Cardiac muscle cell (in vitro differentiated cells and primary cell): ENCODE results near the gene PARVB. TPM values are rescaled to one million over a fixed set of nuclear protein-coding genes. Genes with fewer than 3 reads are reported as not detected.
A peak's percentile ranks its signal among the peaks of the same experiment; 100 is the strongest.

Source experiments
- DNase-seq, 2 donors: peaks; one replicate each; pipeline versions ENCODE4 v3.0.0 to v3.0.0-alpha.2; 2010 to 2017; ENCODE audit warnings: low read depth in 1 of 2, low spot score in 1 of 2
- H3K27ac ChIP-seq: fragments of 200-600 bp; sonication (generic); 2 replicates; pipeline ENCODE4 v1.5.1; 2016
- H3K27me3 ChIP-seq: fragments of 200-600 bp; sonication (generic); 2 replicates; pipeline ENCODE4 v1.6.0; 2016; ENCODE audit warnings: control low read depth
- H3K36me3 ChIP-seq: fragments of 200-600 bp; sonication (generic); 2 replicates; pipeline ENCODE4 v1.5.1; 2016; ENCODE audit warnings: control low read depth
- H3K4me1 ChIP-seq: fragments of 200-600 bp; sonication (generic); 2 replicates; pipeline ENCODE4 v1.8.1; 2017; ENCODE audit warnings: low read depth, mild to moderate bottlenecking, mixed run types
- H3K4me3 ChIP-seq: fragments of 200-600 bp; sonication (generic); 2 replicates; pipeline ENCODE4 v1.5.1; 2016; ENCODE audit warnings: mild to moderate bottlenecking
- H3K9me3 ChIP-seq: fragments of 200-600 bp; sonication (generic); 2 replicates; pipeline ENCODE4 v1.5.1; 2017; ENCODE audit warnings: low read depth, mild to moderate bottlenecking, control low read depth
- polyA plus RNA-seq: library from polyadenylated mRNA; unstranded; fragments of >200 nt; fragmentation: Nextera tagmentation; extraction: Ambion mirVana; gene quantifications from 2 replicates; pipeline ENCODE4 v1.2.1, GENCODE V29; 2016
- total RNA-seq: library from RNA; depleted of rRNA; stranded (reverse); fragments of >200 nt; gene quantifications from 2 replicates; pipeline ENCODE4 v1.2.3, GENCODE V29; 2016
- TF ChIP-seq, protein P1 (sequence below): IDR thresholded peaks from 2 replicates; pipeline ENCODE4 v1.5.1; 2012; ENCODE audit warnings: low read depth, mild to moderate bottlenecking, low read length

The PARVB gene
- total and polyA plus RNA-seq, 2 experiments from 2014 or later, result 30.6 to 46.0 TPM

DNA sequence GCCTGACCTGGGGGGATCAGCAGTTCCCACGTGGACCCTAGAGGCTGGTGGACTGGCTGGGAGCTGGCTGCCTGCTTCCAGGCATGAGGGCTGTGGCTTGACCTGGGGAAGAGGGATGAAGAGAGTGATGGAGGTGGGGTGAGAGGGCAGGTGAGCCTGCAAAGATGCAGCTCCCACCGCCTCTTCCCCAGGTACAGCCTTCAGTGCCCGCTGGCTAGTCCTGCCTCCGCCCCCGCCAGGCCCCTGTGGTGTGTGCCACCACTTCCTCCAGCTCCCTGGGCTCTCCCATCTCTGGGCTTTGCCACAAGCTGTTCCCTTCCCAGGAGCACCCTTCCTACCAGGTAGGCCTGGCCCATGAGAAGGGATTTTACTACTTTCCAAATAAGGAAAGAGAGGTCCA, 175.8 kb downstream of the PARVB start:
- Histone ChIP-seq H3K4me1 (peaks cover 5% of the 10 kb centered on the region), H3K27ac (no peak overlapping the region), H3K4me3 (no peak overlapping the region), H3K36me3 (no peaks in the 10 kb centered on the region), H3K27me3 (no peaks in the 10 kb centered on the region), H3K9me3 (no peaks in the 10 kb centered on the region)
- DNase-seq, result no peak
- TF ChIP-seq, protein P1, sequence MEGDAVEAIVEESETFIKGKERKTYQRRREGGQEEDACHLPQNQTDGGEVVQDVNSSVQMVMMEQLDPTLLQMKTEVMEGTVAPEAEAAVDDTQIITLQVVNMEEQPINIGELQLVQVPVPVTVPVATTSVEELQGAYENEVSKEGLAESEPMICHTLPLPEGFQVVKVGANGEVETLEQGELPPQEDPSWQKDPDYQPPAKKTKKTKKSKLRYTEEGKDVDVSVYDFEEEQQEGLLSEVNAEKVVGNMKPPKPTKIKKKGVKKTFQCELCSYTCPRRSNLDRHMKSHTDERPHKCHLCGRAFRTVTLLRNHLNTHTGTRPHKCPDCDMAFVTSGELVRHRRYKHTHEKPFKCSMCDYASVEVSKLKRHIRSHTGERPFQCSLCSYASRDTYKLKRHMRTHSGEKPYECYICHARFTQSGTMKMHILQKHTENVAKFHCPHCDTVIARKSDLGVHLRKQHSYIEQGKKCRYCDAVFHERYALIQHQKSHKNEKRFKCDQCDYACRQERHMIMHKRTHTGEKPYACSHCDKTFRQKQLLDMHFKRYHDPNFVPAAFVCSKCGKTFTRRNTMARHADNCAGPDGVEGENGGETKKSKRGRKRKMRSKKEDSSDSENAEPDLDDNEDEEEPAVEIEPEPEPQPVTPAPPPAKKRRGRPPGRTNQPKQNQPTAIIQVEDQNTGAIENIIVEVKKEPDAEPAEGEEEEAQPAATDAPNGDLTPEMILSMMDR, result no peak

DNA sequence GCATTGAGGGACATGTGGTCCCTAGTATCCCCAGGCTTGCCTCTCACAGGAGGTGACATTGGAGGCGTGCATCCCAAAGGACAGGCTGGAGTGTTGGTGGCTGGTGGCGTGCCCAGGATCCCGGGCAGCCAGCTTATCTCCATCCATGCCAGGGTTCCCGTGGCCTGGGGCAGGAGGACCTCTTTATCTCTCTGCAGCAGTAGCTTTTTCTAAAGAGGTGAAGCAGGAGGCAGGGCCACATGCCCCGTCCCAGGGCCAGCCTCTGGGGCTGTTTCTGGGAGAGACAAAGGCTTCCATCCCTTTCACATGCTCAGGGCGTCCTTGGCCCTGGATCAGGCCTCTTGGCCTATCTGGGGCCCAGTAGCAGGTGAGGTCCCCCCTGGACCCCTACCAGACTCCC, 176.3 kb downstream of the PARVB start:
- TF ChIP-seq, protein P1, result no peak
- Histone ChIP-seq H3K9me3 (no peaks in the 10 kb centered on the region), H3K27me3 (no peaks in the 10 kb centered on the region), H3K27ac (no peak overlapping the region), H3K36me3 (no peaks in the 10 kb centered on the region), H3K4me1 (peaks cover 5% of the 10 kb centered on the region), H3K4me3 (no peak overlapping the region)
- no peak for DNase-seq

DNA sequence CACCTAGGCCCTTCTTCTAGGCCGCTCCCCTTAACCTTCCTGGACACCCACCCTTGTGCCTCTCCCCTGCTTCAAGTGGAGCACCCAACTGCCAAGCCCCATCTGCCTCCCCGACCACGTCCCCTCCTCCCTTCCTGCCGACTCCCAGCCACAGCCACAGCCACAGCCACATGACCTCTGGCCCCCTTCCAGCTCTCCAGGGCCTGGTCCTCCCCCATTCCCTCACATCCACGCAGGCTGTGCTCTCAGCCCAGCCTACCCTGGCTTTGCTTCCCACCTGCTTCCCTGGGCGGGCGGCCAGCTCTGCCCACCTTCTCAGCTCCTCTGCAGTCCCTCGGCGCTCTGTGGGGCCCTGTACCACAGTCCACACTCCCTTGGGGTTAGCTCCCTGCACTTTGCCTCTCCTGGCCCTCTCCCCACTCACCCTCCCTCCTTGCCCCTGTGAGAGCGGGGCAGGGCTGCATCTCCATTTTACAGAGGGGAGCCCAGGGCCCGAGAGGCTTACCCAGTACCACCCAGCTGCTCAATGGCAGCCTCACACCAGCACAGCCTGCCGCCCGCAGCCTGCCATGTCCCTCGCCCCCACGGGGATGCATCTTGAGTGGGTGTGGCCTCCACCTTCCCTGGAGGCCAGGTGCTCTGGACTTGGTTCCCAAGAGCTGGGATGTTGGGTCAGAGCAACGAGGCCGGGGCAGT, 176.9 kb downstream of the PARVB start:
- TF ChIP-seq, protein P1, result no peak
- H3K27me3 ChIP-seq, result no peaks in the 10 kb centered on the region
- peaks cover 5% of the 10 kb centered on the region for H3K4me1 ChIP-seq
- H3K4me3 ChIP-seq, result no peak overlapping the region
- H3K36me3 ChIP-seq, result no peaks in the 10 kb centered on the region
- no peaks in the 10 kb centered on the region for H3K9me3 ChIP-seq
- peak in 1 of 2 donors; percentile 32 for DNase-seq
- no peak overlapping the region for H3K27ac ChIP-seq

DNA sequence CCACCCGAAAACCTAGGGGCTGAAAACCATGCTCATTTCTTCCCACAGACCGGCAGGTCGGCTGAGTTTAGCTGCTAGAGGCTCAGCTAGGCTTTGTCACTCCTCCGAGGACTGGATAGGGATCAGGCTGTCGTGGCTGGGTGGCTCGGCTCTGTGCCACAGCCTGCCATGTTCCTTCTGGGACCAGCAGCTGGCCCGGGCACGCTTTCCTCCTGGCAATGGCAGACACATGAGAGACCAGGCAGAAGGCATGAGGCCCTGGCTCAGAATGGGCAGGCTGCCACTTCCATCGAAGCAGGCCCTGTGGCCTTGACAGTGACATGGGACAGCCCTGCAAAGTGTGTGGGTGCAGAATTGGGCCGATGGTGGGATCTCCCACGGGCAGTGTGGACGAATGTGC, 177.6 kb downstream of the PARVB start:
- Histone ChIP-seq H3K27ac (no peak overlapping the region), H3K27me3 (no peaks in the 10 kb centered on the region), H3K36me3 (no peaks in the 10 kb centered on the region), H3K9me3 (no peaks in the 10 kb centered on the region), H3K4me1 (peaks cover 5% of the 10 kb centered on the region), H3K4me3 (no peak overlapping the region)
- TF ChIP-seq, protein P1, result no peak
- no peak for DNase-seq

DNA sequence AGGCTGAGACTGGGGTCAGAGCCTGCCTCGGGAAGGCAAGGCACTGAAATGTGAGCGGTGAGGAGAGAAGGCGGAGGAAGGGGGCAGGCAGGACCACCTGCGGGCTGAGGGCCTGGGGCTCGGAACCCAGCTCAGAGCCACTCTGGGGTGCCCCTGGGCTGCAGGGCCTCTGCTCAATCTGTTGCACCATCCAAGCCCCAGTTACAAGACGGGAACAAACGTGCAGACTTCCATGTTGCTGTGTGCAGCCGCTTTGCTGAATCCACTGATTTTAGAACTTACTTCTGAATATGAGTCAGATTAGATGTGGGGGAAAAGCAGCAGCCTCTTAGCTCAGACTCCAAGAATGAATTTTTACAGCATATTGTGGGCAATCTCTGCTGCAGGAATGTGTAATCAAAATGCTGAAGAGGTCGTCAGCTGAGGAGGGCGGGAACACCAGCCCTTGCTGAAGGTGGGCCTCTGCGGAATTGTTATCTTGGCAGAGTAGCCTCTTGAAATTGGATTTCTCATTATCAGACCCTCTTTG, 178.2 kb downstream of the PARVB start:
- Histone ChIP-seq H3K4me1 (peaks cover 5% of the 10 kb centered on the region), H3K4me3 (no peak overlapping the region), H3K36me3 (no peaks in the 10 kb centered on the region), H3K27ac (no peak overlapping the region), H3K9me3 (no peaks in the 10 kb centered on the region), H3K27me3 (no peaks in the 10 kb centered on the region)
- TF ChIP-seq, protein P1, result no peak
- DNase-seq, result peak; percentile 21 to 77
